Measurements from ENCODE around the gene PRRT2. TPM values are rescaled to one million over a fixed set of nuclear protein-coding genes. Genes with fewer than 3 reads are reported as not detected.

PRRT2 gene
- total and polyA plus RNA-seq, 2 experiments from 2014 or later = 13.3 to 16.6 TPM

DNA sequence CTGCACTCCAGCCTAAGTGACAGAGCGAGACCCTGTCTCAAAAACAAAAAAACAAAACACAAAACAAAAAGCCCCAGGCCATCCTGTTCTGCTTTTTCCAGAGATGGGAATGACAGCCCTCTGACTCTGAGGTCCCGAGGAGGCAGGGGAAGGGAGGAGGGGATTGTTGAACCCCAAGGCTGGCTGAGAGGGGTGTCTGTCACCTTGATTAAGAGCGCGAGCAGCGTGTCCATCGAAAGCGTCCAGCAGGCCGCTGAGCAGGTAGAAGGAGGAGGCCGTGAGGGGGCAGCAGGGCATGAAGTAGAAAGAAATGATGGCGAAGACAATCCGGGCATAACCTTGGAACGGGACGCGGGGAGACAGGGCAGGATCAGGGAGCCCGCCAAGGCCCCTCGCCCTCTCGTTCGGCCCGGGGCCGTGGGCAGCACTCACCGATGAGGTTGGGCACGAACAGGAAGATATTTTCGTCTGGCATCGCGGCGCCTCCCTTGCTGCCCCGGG lies 50.4 kb downstream of the PRRT2 start:
- Histone ChIP-seq H3K36me3 (ENCODE audit: insufficient read depth) (peaks cover 4% of the 10 kb centered on the region; the same call in 1 of the 2 replicates), H3K4me3 (peak overlapping the region; percentile 96), H3F3A (replicated peaks; ENCODE audit: low read depth) (0 out of 2 replicates have a peak, but pooled peaks cover 3% of the 10 kb centered on the region), H3K4me1 (ENCODE audit: insufficient read depth) (peaks cover 9% of the 10 kb centered on the region), H3K9me2 (ENCODE audit: insufficient read depth) (no peaks in the 10 kb centered on the region), H2AFZ (peak overlapping the region; percentile 8), H3K79me2 (replicated peaks; ENCODE audit: insufficient read depth) (peaks cover 13% of the 10 kb centered on the region), H3K27me3 (ENCODE audit: insufficient read depth) (no peaks in the 10 kb centered on the region), H3K4me2 (peak overlapping the region; percentile 99), H4K20me1 (replicated peaks; ENCODE audit: insufficient read depth) (no peaks in the 10 kb centered on the region; the same call in 1 of the 2 replicates), H3K27ac (ENCODE audit: low read depth) (no peak overlapping the region; the same call in 1 of the 2 replicates)
- Mint-ChIP-seq H3K9me3 (no peaks in the 10 kb centered on the region), H3K36me3 (ENCODE audit: low read depth) (peaks cover 25% of the 10 kb centered on the region), H3K27ac (peak overlapping the region; percentile 24), H3K4me3 (peak overlapping the region; percentile 99), H3K27me3 (ENCODE audit: insufficient read depth, low read depth, poor library complexity) (peaks cover 17% of the 10 kb centered on the region), H3K4me1 (peaks cover 10% of the 10 kb centered on the region)
- DNase-seq (ENCODE audit: low spot score) (peak; percentile 45), ATAC-seq (peak; percentile 10)
- TF ChIP-seq, protein P1, sequence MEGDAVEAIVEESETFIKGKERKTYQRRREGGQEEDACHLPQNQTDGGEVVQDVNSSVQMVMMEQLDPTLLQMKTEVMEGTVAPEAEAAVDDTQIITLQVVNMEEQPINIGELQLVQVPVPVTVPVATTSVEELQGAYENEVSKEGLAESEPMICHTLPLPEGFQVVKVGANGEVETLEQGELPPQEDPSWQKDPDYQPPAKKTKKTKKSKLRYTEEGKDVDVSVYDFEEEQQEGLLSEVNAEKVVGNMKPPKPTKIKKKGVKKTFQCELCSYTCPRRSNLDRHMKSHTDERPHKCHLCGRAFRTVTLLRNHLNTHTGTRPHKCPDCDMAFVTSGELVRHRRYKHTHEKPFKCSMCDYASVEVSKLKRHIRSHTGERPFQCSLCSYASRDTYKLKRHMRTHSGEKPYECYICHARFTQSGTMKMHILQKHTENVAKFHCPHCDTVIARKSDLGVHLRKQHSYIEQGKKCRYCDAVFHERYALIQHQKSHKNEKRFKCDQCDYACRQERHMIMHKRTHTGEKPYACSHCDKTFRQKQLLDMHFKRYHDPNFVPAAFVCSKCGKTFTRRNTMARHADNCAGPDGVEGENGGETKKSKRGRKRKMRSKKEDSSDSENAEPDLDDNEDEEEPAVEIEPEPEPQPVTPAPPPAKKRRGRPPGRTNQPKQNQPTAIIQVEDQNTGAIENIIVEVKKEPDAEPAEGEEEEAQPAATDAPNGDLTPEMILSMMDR (conservative IDR thresholded peaks at IDR 0.05; ENCODE audit: low read depth in 2 of 2) = peak in 1 of 2 experiments; percentile 30; a peak in 1 of 4 replicates
- no peak for TF ChIP-seq POLR2AphosphoS5 (IDR thresholded peaks at IDR 0.05; ENCODE audit: low read depth)

DNA sequence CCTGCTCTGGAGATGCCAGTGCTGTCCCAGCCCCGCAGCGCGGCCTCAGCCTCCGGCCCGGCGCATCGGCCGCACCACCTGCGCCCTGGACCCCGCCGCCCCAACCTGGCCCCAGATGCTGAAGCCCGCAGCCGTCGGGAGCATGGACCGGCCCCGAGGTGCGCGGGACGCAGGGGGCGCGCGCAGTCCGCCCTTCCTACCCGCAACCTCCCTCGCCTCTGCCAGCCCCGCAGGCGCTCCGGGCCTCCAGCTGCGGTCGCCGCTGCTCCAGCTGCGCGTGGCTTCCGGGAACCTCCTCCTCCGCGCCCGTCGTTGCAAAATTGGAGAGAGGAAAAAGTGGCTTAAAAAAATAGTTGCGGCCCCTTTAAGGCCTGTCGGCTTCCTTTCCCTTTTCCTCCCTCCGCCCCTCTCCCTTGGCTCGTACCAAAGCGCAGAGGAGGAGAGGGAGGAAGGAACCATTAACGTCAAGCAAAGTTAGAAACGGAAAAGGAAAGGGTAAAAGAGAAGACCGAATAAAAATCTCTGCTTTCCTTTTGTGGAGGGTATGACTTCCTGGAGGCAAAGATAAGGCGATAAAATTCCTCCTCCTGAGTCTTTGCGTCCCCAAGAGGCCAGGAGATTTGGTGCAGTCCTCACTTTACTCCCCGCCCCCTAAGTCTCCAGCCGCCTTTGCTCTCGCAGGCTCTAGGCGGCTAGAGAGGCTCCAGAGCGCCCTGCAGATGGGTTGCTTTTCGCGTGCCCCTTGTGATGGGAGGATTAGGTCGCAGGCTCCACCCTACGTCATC lies 51.1 kb downstream of the PRRT2 start, which contains the start of gene CDIPT:
CDIPT (minus strand) TSS at position 343 of the 785 bp plus-strand sequence. CDS start 369 bp downstream, outside the sequence.
- H3K27ac Mint-ChIP-seq = peak within 1 kb of the TSS; percentile 100
- peaks cover 4% of the 10 kb centered on the region; the same call in 1 of the 2 replicates for H3K36me3 ChIP-seq (ENCODE audit: insufficient read depth)
- no peaks in the 10 kb centered on the region; the same call in 1 of the 2 replicates for H4K20me1 ChIP-seq (replicated peaks; ENCODE audit: insufficient read depth)
- H3F3A ChIP-seq (replicated peaks; ENCODE audit: low read depth) = 0 out of 2 replicates have a peak, but pooled peaks cover 3% of the 10 kb centered on the region
- peaks cover 13% of the 10 kb centered on the region for H3K79me2 ChIP-seq (replicated peaks; ENCODE audit: insufficient read depth)
- H3K27me3 ChIP-seq (ENCODE audit: insufficient read depth) = no peaks in the 10 kb centered on the region
- peak within 1 kb of the TSS; percentile 99 for H3K4me2 ChIP-seq
- peaks cover 20% of the 10 kb centered on the region for H3K27me3 Mint-ChIP-seq (ENCODE audit: insufficient read depth, low read depth, poor library complexity)
- DNase-seq (ENCODE audit: low spot score) (peak; percentile 99), ATAC-seq (peak; percentile 96)
- H3K4me3 Mint-ChIP-seq = peak within 1 kb of the TSS; percentile 99
- peak within 1 kb of the TSS; percentile 96 for H3K4me3 ChIP-seq
- no peaks in the 10 kb centered on the region for H3K9me2 ChIP-seq (ENCODE audit: insufficient read depth)
- H3K36me3 Mint-ChIP-seq (ENCODE audit: low read depth) = peaks cover 25% of the 10 kb centered on the region
- H3K27ac ChIP-seq (ENCODE audit: low read depth) = peak within 1 kb of the TSS; percentile 93
- no peaks in the 10 kb centered on the region for H3K9me3 Mint-ChIP-seq
- peak within 1 kb of the TSS; percentile 40 for H2AFZ ChIP-seq
- H3K4me1 Mint-ChIP-seq = peaks cover 10% of the 10 kb centered on the region
- peaks cover 9% of the 10 kb centered on the region for H3K4me1 ChIP-seq (ENCODE audit: insufficient read depth)
- TF ChIP-seq, protein P2, sequence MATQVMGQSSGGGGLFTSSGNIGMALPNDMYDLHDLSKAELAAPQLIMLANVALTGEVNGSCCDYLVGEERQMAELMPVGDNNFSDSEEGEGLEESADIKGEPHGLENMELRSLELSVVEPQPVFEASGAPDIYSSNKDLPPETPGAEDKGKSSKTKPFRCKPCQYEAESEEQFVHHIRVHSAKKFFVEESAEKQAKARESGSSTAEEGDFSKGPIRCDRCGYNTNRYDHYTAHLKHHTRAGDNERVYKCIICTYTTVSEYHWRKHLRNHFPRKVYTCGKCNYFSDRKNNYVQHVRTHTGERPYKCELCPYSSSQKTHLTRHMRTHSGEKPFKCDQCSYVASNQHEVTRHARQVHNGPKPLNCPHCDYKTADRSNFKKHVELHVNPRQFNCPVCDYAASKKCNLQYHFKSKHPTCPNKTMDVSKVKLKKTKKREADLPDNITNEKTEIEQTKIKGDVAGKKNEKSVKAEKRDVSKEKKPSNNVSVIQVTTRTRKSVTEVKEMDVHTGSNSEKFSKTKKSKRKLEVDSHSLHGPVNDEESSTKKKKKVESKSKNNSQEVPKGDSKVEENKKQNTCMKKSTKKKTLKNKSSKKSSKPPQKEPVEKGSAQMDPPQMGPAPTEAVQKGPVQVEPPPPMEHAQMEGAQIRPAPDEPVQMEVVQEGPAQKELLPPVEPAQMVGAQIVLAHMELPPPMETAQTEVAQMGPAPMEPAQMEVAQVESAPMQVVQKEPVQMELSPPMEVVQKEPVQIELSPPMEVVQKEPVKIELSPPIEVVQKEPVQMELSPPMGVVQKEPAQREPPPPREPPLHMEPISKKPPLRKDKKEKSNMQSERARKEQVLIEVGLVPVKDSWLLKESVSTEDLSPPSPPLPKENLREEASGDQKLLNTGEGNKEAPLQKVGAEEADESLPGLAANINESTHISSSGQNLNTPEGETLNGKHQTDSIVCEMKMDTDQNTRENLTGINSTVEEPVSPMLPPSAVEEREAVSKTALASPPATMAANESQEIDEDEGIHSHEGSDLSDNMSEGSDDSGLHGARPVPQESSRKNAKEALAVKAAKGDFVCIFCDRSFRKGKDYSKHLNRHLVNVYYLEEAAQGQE (IDR thresholded peaks at IDR 0.05; ENCODE audit: unreplicated experiment) = peak; percentile 13
- TF ChIP-seq JUNB (IDR thresholded peaks at IDR 0.05; ENCODE audit: unreplicated experiment) = no peak
- TF ChIP-seq ZNF331 (CRISPR knock-in tag; IDR thresholded peaks at IDR 0.05; ENCODE audit: low read depth) = no peak
- TF ChIP-seq CREB1 (CRISPR knock-in tag; IDR thresholded peaks at IDR 0.05; ENCODE audit: low read depth) = peak; percentile 93
- TF ChIP-seq, protein P1 (conservative IDR thresholded peaks at IDR 0.05; ENCODE audit: low read depth in 2 of 2) = peak; percentile 64 to 82
- TF ChIP-seq NANOG (IDR thresholded peaks at IDR 0.05; ENCODE audit: borderline replicate concordance) = no peak
- no peak for TF ChIP-seq EZH2phosphoT487 (IDR thresholded peaks at IDR 0.05; ENCODE audit: unreplicated experiment)
- peak; percentile 70 for TF ChIP-seq POLR2AphosphoS5 (IDR thresholded peaks at IDR 0.05; ENCODE audit: low read depth)
- TF ChIP-seq, protein P3, sequence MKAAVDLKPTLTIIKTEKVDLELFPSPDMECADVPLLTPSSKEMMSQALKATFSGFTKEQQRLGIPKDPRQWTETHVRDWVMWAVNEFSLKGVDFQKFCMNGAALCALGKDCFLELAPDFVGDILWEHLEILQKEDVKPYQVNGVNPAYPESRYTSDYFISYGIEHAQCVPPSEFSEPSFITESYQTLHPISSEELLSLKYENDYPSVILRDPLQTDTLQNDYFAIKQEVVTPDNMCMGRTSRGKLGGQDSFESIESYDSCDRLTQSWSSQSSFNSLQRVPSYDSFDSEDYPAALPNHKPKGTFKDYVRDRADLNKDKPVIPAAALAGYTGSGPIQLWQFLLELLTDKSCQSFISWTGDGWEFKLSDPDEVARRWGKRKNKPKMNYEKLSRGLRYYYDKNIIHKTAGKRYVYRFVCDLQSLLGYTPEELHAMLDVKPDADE (IDR thresholded peaks at IDR 0.05) = peak; percentile 35; the same call in 1 of the 2 replicates

All from GM23338 (cell line).